Measurements from ENCODE around the gene CTDSPL.

The CTDSPL gene

GRCh38 chr3:38004415-38005075 lies 142.9 kb downstream of the CTDSPL start:
- DNase-seq, result peak; percentile 82

DNA sequence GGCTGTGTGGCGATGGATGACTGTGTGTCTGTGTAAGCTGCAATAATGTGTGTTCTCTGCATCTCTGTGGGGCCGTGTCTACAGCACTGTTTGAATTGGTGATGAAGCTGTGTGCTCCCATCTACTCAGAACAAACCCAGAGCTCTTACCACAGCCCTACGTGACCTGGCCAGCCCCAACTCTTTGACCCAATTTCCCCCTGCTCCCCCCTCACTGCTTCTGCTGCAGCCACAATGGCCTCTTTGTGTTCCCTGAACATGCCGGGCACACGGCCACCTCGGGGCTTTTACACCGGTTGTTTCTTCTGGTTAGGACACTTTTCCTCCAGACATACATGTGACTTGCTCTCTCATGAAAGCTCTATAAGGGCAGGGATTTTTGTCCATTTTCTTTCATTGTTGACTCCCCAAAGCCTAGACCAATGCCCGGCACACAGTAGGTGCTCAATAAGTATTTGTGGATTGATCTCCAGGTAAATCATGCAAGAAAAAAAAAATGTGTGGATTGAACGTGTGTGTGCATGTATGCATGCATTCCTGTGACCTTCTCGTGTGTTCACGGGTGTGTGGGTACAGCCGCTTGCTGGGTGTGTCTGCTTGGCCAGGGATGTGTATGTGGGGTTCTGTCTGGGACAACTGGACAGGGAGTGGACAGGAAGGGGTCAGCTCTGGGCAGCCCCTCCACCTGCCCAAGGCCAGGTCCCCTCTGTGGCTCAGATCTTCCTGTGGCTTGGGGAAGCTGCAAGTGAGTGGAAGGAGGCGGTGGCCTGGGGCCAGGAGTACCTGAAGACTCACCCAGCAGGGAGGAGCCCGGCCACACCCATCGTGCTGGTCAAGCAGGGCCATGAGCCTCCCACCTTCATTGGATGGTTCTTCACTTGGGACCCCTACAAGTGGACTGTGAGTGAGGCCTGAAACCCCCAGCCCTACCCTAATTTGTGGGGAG lies 143.7 kb downstream of the CTDSPL start:
- DNase-seq, result no peak

DNA sequence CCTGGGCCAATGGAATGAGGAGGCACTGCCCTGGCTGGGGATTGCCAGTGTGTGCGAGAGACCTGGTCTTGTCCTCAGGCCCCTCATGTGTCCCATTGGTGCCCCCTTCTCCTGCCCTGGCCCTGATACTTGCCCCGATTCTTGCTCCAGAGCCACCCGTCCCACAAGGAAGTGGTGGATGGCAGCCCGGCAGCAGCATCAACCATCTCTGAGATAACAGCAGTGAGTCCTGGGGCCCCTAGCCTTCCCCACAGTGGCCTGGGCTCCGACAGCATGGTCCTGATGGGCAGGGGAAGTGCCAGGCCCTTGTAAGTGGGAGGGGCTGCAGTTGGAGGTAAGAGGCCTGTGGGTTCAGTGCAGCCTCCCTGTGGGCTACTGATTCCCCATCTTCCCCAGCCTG lies 144.4 kb downstream of the CTDSPL start:
- DNase-seq, result no peak

- no peak for DNase-seq
These were observed 144.8 kb downstream of the CTDSPL start for GRCh38 chr3:38006445-38006995.

DNA sequence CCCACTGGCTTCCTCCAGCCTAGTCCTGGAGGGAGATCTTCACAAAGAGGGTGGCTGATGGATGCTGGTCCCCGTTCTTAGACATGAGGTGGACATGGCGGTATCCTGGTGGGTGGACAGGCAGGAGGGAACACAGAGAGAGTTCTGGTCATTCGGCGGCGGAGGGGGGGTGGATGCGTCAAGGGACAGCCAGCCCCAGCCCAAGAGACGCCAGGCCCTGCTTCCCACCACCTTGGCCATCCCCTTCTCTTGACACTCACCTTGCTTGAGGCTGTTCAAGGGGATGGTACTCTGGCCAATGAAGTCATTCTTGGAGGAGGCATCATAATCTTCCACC lies 146.0 kb downstream of the CTDSPL start:
- DNase-seq, result no peak

- no peak for DNase-seq
These were observed 146.6 kb downstream of the CTDSPL start for GRCh38 chr3:38008191-38008701.

DNA sequence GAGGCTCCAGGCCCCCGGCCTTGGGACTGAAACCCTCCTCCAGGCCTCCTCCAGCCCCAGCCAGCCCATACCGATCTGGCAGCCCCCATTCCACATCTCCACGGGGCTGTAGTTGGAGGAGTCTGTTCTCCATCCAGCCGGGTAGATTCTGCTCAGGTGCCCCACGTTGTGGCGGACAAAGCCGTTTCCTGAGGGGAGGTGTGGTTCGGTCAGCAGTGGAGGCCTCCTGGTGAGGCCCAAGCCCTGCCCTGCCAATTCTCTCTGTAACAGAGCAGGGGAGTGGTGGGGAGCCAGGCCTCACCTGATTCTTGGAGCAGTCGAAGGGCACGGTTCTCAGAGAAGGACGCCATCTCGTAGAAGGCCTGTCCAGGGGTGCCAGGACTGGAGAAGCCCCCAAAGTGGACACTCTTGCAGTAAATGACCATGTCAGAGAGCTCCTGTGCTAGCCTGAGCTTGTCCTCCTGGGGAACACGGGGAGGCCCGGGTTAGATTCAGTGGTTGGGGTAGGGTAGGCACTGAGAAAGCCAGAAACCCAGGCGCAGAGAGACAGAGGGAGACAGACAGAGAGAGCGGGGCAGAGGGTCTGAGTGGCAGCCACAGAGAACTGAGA lies 147.4 kb downstream of the CTDSPL start:
- no peak for DNase-seq

DNA sequence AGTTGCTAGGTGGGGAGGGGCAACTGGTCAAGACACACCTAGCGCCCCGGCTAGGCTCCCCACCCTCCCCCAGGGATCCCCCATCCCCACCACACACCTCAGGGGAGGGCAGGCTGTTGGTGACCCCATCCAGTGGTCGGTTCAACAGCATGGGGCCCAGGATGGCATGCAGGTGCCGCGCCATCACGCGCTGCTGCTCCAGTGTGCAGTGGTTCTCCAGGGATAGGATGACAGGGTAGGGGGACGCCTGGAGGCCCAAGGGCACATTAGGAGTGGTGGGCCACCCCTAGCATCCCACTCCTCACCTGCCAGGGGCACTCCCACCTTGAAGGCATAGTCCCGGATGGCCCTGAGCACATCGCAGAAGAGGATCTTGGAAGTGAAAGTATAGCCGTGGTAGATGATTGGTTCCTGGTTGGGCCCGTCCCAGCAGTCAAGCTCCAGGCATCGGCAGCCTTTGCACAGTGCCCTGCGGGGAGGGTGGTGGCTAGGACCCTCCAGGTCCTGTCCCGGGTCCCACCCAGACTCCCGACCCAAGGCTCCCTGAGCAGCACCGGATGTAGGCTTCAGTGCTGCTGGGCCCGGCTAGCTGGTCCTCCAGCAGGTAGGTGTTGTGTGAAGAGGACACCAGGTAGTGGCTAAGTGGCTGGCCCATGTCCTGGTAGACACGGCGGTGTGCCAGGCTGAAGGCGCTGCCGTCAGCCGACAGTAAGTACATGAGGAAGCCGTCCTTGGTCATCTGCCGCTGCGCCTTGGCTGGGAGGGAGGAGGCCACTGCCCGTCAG lies 148.3 kb downstream of the CTDSPL start:
- DNase-seq, result no peak

DNA sequence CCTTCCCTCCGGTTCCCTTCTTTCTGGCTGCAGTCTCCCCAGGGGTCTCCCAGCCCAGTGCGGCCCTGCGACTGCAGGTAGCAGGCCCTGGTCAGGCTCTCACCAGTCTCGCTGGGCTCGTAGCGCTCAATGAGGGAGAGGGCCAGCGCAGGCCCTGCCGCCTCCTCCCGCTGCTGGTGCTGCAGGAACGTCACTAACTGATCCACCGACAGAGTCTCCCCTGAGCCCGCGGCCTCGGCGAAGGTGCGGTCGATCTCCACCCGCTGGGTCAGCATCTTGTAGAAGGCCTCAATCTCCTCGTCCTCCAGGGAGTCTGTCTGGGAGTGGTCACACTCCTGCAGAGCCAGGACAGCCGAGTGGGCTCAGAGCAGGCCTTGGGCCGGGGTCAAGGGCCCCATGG lies 149.4 kb downstream of the CTDSPL start:
- no peak for DNase-seq

- DNase-seq, result no peak
These were observed 153.8 kb downstream of the CTDSPL start for GRCh38 chr3:38015485-38015884.

DNA sequence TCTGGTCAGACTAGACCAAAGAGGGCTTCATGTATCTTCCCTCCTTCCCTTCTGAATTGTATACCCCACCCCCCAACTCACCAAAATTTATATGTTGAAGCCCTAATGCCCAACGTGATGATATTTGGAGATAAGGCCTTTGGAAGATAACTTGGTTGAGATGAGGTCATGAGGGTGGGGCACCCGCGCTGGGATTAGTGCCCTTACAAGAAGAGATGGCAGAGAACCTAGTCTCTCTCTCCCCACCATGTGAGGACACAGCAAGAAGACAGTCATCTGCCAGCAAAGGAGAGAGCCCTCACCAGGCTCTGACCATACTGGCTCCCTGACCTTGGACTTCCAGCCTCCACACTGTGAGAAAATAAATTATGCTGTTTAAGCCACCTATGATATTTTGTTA lies 154.3 kb downstream of the CTDSPL start:
- DNase-seq, result no peak

DNA sequence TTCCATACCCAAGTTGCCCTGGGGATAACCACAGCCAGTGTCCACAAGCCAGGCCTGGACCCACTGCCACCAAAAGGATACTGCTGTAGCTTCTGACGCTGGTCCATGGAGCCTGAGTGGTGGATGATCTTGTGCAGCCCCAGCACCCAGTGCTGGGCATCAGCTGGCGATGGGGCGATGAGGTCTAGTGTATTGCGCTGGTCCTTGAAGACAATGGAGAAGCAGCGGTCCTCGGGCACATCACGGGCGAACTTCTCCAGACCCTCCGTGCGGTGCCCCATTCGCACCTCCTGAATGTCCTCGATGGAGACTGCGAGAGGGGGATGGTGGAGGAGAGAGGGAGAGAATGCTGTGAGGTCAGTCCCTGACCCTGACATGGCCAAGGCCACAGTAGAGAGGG lies 154.7 kb downstream of the CTDSPL start:
- DNase-seq, result no peak

DNA sequence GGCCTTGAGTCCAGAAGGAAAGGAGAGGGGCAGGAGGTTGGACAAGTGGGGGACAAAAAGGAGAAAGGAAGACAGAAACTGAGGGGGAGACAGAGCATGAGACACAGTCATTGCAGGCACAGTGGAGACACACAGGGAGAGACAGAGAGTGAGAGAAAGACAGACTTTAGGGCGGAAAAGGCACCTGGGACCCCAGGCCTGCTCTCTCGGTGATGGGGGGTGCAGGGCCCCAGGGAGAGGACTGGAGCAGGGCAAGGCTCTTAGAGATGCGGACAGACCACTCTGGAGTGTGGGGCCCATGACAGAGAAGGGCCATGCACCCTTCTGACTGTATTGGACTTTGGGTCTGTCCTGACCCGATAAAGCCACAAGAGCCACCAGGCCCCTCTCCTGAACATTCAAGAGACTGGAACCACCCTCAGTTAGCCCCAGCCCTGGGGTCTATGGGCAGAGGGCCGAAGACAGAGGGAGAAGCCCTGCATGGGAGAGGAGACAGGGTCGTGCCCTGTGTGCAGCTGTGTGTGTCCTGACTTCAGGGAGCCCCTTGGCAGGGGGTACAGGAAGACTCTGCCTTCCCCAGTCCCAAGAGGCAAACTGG lies 155.3 kb downstream of the CTDSPL start:
- no peak for DNase-seq

DNA sequence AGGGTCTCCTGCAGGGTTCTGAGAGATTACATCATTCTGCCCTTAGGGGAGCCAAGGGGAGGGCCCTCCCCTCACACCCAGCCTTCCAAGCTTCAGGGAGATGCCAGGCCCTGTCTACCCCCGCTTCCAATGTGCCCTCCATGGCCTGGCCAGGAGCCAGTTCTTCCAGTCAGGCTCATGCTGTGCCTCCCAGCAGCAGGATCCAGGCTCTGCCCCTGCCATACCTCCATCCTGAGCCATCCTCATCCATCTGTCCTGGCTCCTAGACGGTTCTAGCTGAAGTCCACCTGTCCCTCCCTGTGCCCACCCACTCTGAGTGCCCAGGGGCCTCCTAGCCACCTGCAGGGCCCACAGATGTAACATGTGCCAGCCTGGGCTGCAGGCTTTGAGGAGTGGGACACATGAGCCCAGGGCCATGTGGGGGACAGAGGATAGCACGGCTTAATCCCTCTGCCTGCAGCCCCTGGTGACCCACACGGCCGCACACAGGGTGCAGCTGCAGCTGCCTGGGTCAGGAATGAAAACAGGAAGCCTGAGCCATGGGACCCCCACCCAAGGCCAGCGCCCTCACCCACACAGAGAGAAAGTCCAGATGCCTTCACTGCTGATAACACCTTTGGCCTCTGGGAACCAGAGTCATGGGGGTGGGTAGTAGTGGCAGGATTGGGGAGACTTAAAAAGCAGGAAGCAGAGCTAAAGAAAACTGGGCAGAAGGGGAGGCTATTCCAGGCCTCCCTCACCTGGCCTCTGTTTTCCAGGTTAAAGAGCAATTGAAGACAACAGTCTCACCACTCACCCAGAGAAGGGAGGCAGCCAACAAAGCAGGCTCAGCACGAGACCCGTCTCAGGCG lies 156.0 kb downstream of the CTDSPL start:
- DNase-seq, result no peak

DNA sequence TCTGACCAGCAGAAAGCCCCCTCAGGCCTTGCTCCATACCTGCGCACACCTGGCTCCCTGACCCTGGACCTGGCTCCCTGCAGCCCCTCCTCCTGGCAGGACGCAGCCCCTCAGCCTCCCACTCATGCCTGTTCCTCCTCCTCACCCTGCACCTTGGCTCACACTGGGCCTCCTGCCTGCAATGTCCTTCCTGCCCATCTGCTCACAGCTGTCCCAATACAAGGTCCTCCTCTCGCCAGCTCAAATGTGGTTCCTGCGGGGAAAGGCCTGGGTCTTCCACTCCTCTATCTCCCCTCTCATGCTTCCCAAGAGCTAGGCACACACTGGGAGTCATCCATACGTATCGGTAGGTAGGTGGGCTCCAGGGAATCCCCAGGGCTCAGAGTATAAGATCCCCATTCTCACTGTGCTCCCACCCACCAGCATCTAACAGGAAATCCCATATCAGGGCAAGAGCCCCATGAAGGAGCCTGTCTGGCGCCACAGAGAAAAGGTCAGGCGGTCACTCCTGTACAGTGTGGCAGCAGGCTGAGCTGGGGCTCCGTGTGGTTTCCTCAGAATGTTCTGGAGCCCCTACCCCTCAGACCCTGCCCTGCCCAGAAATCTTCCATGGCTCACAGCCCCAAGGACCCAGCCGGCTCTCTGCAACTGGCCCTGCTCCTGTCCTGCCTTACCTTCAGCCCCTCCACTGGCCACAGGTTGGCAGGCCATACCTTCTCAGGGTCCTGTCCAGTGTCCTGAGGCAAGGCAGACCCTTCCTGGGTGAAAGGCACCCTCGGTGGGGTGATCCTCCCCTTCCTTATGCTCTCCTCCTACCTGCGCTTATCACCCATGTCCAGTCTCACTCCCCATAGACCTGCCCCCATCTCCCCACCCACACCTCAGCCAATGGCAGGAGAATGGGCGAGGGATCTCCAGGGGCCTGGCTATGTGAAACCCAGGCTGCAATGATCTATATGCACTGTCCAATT lies 156.9 kb downstream of the CTDSPL start:
- peak; percentile 60 for DNase-seq

GRCh38 chr3:38019658-38020341 lies 158.1 kb downstream of the CTDSPL start:
- peak; percentile 57 for DNase-seq

DNA sequence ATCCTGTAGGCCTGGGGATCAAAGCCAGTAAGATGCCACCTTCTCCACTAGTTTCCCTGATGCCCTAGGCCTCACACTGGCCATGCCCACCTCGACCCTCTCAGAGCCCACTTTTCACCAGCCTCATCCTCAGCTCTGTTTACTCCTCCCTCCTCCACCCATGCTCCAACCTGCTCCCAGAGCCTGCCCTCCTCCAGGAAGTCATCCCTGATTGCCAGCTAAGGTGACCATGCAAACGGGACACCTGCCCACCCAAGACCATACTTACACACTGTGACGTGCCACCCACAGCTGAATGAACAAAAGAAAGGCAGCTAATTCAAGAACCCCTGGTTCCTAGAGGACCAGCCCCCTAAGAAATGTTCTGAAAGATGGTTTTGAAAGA lies 158.7 kb downstream of the CTDSPL start:
- DNase-seq, result peak; percentile 38

- no peak for DNase-seq
These were observed 159.5 kb downstream of the CTDSPL start for GRCh38 chr3:38021196-38021595.

DNA sequence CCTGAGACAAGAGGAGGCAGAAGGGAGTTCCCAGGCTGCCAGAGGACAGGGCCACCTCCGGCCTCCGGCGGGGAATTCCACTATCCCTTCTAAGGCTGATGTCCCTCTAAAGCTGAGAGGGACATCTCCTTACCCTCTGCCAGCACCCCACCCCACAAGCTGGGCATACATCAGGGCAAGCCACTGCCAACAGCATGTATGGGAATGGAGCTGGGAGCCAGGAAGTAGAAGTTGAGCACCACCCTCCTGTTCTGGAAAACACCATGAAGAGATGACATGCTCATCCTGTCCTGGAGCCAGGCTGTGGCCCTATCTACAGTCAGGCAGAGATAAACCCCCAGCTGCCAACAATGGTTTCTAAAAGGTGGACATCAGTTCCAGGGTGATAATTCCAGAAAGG lies 160.6 kb downstream of the CTDSPL start:
- DNase-seq, result no peak
